H1 (cell line): ENCODE data around the gene RASEF. TPM values are rescaled to one million over a fixed set of nuclear protein-coding genes. Genes with fewer than 3 reads are reported as not detected.

Experiments
- CBX5 ChIP-seq: fragments of 300-800, 300-1000 bp; sonication (generic); IDR thresholded peaks from 2 replicates; pipeline ENCODE4 v1.7.1; 2016; ENCODE audit warnings: antibody characterized with exemption, low read length, low read depth
- HDAC6 ChIP-seq: IDR thresholded peaks from one replicate; pipeline ENCODE4 v1.7.1; 2012; ENCODE audit warnings: low read depth, mild to moderate bottlenecking, inconsistent platforms, low read length, moderate library complexity
- PHF8 ChIP-seq: fragments of 200-600 bp; sonication (generic); conservative IDR thresholded peaks from 2 replicates; pipeline ENCODE4 v1.7.1; 2012; ENCODE audit warnings: low read depth, mild to moderate bottlenecking, inconsistent platforms, low read length, moderate library complexity
- SAP30 ChIP-seq: fragments of 300-600 bp; sonication (generic); IDR thresholded peaks from 2 replicates; pipeline ENCODE4 v1.7.1; 2012; ENCODE audit warnings: low read length, moderate library complexity, mild to moderate bottlenecking, inconsistent platforms; ENCODE audit not compliant: insufficient read depth, insufficient replicate concordance
- polyA plus RNA-seq, 7 experiments: library from polyadenylated mRNA; depleted of rRNA in 3 of 7; stranded (reverse) in 5 of 7; unstranded in 2 of 7; fragments of >200 nt in 5 of 7; fragments of 200-250 nt in 2 of 7; gene quantifications; 1 replicate in 5 of 7; 2 replicates in 1 of 7; 4 replicates in 1 of 7; pipeline versions ENCODE4 v1.2.1 to v1.2.3, GENCODE V29; 2011 to 2013; ENCODE audit warnings: missing spikeins in 2 of 7, mixed read lengths in 2 of 7
- total RNA-seq: library from RNA; stranded (reverse); fragmentation: NEBNext Ultra II Directional; extraction: Animal tissue kit (Norgen Biotek cat#: 25700); gene quantifications from 2 replicates; pipeline ENCODE4 v1.2.1, GENCODE V29; 2021
- TF ChIP-seq, protein P1 (sequence below), 3 experiments: IDR thresholded peaks; 1 replicate in 2 of 3; 2 replicates in 1 of 3; pipeline versions ENCODE4 v1.5.1 to v1.6.1; 2011; ENCODE audit warnings: low read length in 3 of 3, mild to moderate bottlenecking in 3 of 3, inconsistent platforms in 2 of 3, low read depth in 1 of 3, moderate library complexity in 1 of 3; ENCODE audit not compliant: insufficient read depth in 1 of 3; ENCODE audit errors: control extremely low read depth in 1 of 3

The RASEF gene
- total and polyA plus RNA-seq, 2 of the 8 experiments (the other 6 are each of a cell fraction or from before 2014, with no cell fraction given), result 1.1 to 4.6 TPM

DNA sequence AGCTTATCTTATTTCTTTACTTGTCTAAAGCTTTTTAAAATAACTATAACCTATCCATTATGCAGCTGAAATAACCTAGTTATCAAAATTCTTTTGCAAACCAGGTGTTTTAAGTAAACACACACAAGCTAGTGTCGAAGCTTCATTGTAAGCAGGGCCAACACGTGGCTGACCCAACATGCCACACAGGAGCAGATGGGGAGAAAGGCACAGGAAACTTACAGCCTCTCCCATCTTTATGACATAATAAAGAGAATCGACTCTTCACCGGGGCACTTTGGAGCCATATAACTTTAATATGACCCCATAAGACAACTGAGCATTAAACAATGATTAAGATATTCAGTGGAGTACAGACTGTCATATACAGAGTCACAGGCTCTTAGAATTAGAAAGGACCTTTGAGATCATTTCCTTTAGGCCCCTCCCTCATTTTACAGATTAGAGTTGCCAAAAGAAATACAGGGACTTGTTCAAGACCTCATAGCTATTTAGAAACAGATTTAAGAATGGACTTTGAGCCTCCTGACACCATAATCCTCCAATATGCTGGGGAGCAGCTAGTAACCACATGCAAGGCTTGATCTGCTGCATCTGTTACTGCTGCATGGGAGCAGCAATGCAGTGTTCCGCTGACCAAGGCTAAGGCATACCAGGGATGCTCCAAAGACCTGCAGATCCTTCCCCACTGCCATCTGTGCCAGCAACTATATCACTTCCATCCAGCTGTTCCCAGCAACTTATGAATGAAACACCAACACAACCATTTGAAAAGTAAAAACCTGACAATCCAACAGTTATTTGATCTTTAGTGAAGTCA is 75.4 kb downstream of the RASEF start (continued):
- TF ChIP-seq, protein P1, sequence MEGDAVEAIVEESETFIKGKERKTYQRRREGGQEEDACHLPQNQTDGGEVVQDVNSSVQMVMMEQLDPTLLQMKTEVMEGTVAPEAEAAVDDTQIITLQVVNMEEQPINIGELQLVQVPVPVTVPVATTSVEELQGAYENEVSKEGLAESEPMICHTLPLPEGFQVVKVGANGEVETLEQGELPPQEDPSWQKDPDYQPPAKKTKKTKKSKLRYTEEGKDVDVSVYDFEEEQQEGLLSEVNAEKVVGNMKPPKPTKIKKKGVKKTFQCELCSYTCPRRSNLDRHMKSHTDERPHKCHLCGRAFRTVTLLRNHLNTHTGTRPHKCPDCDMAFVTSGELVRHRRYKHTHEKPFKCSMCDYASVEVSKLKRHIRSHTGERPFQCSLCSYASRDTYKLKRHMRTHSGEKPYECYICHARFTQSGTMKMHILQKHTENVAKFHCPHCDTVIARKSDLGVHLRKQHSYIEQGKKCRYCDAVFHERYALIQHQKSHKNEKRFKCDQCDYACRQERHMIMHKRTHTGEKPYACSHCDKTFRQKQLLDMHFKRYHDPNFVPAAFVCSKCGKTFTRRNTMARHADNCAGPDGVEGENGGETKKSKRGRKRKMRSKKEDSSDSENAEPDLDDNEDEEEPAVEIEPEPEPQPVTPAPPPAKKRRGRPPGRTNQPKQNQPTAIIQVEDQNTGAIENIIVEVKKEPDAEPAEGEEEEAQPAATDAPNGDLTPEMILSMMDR (IDR thresholded peaks at IDR 0.05; ENCODE audit: control extremely low read depth in 1 of 3, insufficient read depth in 1 of 3, low read depth in 1 of 3, low read length in 3 of 3), result no peak
- TF ChIP-seq PHF8, result no peak
- no peak for TF ChIP-seq HDAC6
- no peak for TF ChIP-seq CBX5
- no peak for TF ChIP-seq SAP30
